NOMO-1 treated with DMSO at 0.1 percent for 48 hours (cell line): ENCODE data around the gene EPG5.

ENCODE experiments used
- DNase-seq: peaks from one replicate; lab custom pipeline; 2025; ENCODE audit not compliant: unreplicated experiment; lab: John Stamatoyannopoulos, UW

EPG5 gene

GRCh38 chr18:45923138-45923537 lies 44.0 kb downstream of the EPG5 start:
- no peak for DNase-seq

GRCh38 chr18:45920367-45920766 lies 46.8 kb downstream of the EPG5 start:
- DNase-seq = no peak

DNA sequence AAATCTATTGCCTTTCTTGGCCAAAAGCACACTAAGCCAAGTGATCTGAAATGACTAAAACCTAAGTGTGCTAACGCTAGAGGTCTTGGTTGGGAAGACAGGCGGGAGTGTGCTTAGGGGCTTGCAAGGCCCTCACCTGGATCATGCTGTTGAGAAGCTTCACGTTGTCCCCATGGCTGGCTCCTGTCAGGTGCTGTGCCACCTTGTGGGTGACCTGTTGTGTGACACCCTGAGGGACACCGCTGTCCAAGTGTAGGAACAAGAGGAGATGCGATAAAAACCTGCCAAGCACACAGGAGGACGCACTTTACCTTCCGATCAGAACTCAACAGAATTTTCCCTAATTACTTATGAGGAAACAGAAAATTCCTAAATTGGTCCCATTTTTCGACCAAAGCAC lies 50.8 kb downstream of the EPG5 start:
- DNase-seq = no peak

GRCh38 chr18:45913276-45913675 lies 53.9 kb downstream of the EPG5 start:
- DNase-seq = no peak

DNA sequence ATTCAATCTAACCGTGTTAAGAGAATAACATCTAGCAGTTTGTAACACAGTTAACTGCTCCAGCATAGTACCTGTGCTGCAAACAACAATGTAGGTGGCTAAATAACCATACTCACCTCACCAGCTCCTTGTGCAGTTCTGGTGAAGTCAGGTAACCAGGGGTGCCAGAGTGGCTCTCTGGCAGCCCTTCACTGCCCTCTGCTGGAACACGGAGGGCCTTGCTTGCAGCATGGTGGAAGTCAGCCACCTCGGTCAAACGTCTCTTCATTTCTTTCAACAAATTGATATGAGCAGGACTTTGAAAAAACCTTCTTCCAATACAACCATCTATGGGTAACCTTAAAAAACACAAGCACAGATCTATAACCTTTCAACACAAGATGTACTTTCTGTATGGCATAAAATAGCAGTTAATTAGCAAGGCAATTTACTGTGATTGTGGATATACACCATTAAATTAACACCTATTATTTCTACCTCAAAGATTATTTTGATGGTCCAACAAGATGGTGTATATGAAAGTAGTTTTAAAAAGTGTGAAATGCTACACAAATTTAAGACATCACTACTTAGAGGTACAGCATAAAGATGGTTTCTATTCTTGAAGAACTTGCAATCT lies 56.6 kb downstream of the EPG5 start:
- peak; percentile 34 for DNase-seq

DNA sequence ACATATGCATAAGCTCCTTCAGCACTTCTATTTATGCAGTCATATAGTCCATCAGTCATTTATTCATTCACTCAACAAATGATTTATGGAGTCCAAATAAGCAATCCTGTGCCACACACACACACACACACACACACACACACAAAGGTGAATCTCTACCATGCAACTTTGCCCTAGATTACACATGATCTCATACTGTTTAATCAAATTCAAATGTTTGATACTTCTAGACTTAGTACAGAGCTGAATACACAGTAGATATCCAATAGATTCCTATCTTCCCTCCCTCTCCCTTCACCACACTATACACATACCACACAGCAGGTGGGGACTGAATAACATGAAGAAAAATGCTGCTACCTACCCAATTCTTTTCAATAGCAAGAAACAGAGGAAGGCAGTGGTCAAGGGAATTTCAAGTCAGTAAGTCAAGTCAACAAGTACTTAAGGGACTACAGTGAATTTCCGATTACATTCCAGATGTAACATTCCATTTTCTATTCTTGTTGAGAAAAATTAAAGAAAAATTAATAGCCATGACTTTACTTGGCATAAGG lies 65.4 kb downstream of the EPG5 start:
- DNase-seq = no peak

DNA sequence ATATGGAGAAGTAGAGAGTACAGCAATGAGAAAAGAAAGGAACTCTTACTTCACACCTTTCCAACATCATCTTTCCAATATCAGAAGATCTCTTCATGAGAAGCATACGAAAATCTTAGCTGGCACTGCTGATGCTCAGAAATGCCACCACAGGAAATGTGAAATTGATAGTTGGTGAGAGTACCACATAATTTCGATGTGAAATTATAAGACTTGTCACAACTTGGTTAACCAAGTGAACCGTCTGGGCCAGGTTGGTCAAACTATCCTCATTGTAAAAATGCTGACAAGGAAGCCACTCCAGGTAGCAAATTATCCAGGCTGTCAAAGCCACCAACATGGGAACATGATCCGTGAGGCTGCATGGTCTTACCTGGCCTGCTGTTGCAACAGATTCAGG lies 66.5 kb downstream of the EPG5 start:
- no peak for DNase-seq

GRCh38 chr18:45896991-45897390 lies 70.1 kb downstream of the EPG5 start:
- DNase-seq = no peak

GRCh38 chr18:45896452-45896851 lies 70.7 kb downstream of the EPG5 start:
- DNase-seq = no peak

- DNase-seq = no peak
Measured at GRCh38 chr18:45895339-45895738, 71.8 kb downstream of the EPG5 start.

DNA sequence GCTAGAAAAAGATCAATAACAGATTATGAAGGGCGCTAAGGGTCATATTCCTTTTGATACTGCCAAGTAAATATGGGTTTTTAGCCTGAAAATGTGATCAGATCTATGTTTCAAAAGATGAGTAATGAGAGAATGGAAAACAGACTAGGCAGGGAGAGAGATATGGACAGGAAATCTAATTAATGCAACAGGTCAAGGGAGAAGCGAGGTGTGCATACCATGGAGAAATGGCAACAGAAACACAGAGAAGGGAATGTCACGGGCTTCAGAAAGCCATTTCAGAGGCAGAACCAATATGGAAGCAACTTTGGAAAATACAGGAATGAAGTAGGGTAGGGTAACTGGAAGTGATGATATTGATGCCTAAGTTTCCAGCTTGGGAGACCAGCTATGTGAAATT lies 72.3 kb downstream of the EPG5 start:
- no peak for DNase-seq

DNA sequence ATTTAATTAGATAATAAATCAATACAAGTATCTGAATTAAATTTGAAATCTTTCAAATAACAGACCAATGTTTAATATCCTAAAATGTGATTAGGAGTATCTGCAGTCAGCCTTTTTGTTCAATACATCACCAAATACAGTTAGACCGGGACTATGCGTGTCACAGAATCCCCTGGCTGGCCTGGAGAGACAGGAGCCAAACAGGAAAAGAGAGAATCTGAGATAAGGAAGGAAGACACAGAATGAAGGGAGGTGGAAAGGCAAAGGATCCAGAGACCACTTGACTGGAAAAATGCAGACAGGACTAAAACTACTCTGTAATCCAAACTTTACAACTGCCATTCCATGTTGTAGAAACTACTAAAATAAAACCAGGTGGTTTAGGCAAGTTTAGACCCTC lies 75.3 kb downstream of the EPG5 start:
- no peak for DNase-seq

DNA sequence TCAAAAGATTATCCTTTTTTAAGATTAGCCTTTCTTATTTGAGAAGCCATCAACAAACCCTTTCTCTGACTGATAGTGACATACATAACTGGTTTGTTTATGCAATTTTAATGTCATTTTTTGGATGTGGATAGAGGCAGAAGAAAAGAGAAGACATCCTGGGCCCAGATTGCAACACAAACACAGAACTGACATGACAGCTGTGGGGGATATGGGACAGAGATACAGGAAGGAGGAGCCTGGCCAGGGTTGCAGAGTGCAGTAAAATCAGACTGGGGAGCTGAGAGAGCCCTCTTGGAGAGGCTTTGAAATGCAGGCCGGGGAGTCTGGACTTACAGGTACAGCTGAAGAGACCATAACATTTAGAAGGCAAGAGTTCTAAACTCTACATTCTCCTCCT lies 76.5 kb downstream of the EPG5 start:
- peak; percentile 77 for DNase-seq

GRCh38 chr18:45889419-45890064 lies 77.6 kb downstream of the EPG5 start:
- peak; percentile 40 for DNase-seq

DNA sequence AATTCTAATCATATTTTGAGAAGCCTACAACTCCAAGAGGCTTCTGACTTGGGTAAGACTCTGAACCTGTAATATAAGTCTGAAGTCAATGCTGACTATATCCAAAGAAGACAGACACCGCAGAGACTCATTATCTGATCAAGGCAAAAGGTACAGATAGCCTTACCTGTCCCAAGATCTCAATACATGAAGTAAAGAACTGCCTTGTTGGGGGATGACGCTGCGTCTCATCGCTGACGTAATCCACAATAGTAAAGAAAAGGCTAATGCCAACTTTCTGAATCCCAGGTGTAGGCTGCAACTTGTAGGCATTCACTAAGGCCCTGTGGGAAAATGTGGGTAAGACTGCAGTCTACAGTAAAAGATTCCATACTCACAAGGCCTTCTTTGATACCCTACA lies 79.5 kb downstream of the EPG5 start:
- DNase-seq = no peak

- no peak for DNase-seq
Measured at GRCh38 chr18:45880876-45881558, 86.1 kb downstream of the EPG5 start.

DNA sequence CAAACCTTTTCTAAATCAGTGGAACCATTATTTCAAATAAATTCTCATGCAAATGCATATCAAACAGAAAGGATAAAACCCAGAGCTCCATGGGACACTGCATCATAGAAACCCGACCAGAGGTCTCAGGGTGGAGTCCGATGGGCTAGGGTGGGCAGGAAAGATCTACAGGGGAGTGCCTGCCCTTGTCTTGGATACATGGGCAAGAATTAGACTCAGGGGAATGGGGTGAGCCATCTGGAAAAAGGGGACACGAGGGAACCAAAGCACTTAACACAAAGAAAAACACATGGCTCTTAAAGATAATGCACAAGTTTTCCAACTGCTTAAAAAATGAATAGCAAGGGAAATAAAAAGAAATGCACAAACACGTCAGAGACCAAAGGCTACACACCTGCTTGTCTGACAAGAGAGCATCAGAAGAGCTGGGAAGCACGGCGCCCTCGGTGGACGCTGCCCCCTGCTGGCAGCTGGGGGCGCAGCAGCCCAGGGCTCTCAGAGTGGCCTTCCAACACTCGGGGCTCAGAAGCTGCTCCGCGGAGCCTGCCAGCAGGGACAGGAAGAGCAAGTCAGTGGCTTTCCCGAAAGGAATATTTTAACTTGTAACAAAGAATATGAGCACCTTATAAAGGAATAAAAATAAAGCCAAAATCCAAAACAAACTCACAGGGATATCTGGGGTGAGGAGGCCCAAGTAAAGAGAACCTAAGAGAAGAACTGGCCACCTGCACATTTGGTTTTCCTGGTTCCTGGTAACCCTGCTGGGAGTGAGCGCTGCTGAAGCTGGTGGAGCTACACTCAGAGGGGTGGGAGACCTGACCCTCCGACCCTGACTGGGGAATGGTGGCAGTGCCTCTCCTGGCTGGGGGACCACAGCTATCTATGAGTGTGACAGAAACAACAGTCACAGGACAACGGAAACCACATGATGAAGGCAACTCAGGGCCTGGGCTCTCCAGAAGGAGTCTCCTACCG lies 87.2 kb downstream of the EPG5 start:
- peak; percentile 32 for DNase-seq

DNA sequence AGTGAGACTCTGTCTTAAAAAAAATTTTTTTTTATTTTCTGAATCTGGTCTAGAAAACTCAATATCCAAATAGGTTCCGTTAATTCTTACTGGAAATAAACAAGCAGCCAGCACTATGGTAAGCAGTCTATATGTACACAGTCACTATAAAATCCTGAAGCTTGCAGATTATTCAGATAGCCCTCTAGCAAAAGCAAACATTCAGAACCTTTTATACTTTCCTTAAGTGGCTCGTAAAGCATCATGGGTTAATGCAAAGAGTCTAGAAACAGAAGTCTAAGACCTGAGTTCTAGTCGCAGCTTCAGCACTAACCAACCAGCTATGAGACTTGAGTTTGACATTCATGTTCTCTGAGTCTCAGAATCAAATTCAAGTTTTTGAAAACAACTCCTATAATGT lies 89.7 kb downstream of the EPG5 start:
- DNase-seq = no peak

DNA sequence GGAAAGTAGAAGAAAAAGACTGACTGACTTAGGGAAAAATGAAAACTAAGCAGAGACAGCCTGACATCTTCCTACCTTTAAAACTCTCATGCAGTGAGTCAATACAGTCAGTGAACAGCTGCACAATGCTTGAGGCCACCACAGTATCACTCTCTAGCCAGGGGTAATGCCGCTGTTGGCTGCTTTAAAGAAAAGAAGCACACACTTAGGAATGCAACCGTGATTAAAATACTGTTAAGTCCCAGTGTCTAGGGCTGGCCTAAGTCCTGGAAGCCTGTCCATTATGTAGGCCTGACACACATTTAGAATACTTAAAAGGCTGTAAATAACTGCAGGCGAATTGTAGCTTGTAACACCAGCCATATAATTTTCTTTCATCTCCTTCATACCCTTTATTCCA lies 91.0 kb downstream of the EPG5 start:
- DNase-seq = no peak

- DNase-seq = no peak
Measured at GRCh38 chr18:45874491-45875184, 92.5 kb downstream of the EPG5 start.
